HFF-Myc (cell line): ENCODE data around the gene OTOS.

Source experiments
- DNase-seq: peaks from one replicate; pipeline ENCODE4 v3.0.0-alpha.2; 2011; ENCODE audit warnings: low read depth; ENCODE audit errors: extremely low read depth
- H3K4me3 ChIP-seq: replicated peaks from 2 replicates; pipeline ENCODE4 v1.5.1; 2011; ENCODE audit warnings: low read depth, mild to moderate bottlenecking, control low read depth, low read length
- TF ChIP-seq, protein P1 (sequence below): IDR thresholded peaks from 2 replicates; pipeline ENCODE4 v1.5.1; 2012; ENCODE audit warnings: mild to moderate bottlenecking, low read depth, low read length, control low read depth; ENCODE audit errors: missing control alignments

Gene OTOS

GRCh38 chr2:240140511-240140910 lies at the start of gene OTOS:
OTOS (minus strand) TSS chr2:240140658; CDS start chr2:240140326, 332 bp downstream.
- no peak within 1 kb of the TSS for H3K4me3 ChIP-seq
- TF ChIP-seq, protein P1, sequence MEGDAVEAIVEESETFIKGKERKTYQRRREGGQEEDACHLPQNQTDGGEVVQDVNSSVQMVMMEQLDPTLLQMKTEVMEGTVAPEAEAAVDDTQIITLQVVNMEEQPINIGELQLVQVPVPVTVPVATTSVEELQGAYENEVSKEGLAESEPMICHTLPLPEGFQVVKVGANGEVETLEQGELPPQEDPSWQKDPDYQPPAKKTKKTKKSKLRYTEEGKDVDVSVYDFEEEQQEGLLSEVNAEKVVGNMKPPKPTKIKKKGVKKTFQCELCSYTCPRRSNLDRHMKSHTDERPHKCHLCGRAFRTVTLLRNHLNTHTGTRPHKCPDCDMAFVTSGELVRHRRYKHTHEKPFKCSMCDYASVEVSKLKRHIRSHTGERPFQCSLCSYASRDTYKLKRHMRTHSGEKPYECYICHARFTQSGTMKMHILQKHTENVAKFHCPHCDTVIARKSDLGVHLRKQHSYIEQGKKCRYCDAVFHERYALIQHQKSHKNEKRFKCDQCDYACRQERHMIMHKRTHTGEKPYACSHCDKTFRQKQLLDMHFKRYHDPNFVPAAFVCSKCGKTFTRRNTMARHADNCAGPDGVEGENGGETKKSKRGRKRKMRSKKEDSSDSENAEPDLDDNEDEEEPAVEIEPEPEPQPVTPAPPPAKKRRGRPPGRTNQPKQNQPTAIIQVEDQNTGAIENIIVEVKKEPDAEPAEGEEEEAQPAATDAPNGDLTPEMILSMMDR: no peak
- DNase-seq: no peak

- DNase-seq: no peak
- no peak overlapping the region for H3K4me3 ChIP-seq
- TF ChIP-seq, protein P1: no peak
These were observed 49.2 kb upstream of the OTOS start for GRCh38 chr2:240189686-240190085.

DNA sequence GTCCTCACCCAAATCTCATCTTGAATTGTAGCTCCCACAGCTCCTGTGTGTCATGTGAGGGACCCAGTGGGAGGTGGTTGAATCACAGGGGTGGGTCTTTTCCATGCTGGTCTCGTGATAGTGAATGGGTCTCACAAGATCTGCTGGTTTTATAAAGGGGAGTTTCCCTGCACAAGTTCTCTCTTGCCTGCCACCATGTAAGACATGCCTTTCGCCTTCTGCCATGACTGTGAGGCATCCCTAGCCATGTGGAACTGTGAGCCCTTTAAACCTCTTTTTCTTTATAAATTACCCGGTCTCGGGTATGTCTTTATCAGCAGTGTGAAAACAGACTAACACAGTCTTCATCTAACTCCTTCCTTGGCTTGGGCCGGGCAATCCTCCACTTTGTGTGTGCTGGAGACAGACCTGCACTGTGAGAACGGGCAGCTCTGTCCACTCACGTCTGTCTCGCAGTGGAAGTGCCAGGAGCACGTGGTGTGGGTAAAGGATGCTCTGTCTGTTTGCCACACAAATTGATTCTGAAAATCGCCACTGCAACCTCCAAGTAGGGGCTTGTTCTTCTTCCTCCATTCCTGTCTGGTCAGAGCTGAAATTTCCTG lies 47.6 kb upstream of the OTOS start:
- no peak for DNase-seq
- TF ChIP-seq, protein P1: no peak
- no peak overlapping the region for H3K4me3 ChIP-seq

- DNase-seq: no peak
- TF ChIP-seq, protein P1: no peak
- no peak overlapping the region for H3K4me3 ChIP-seq
These were observed 45.8 kb upstream of the OTOS start for GRCh38 chr2:240186191-240186725.

- TF ChIP-seq, protein P1: no peak
- H3K4me3 ChIP-seq: no peak overlapping the region
- DNase-seq: no peak
These were observed 44.2 kb upstream of the OTOS start for GRCh38 chr2:240184656-240185055.

DNA sequence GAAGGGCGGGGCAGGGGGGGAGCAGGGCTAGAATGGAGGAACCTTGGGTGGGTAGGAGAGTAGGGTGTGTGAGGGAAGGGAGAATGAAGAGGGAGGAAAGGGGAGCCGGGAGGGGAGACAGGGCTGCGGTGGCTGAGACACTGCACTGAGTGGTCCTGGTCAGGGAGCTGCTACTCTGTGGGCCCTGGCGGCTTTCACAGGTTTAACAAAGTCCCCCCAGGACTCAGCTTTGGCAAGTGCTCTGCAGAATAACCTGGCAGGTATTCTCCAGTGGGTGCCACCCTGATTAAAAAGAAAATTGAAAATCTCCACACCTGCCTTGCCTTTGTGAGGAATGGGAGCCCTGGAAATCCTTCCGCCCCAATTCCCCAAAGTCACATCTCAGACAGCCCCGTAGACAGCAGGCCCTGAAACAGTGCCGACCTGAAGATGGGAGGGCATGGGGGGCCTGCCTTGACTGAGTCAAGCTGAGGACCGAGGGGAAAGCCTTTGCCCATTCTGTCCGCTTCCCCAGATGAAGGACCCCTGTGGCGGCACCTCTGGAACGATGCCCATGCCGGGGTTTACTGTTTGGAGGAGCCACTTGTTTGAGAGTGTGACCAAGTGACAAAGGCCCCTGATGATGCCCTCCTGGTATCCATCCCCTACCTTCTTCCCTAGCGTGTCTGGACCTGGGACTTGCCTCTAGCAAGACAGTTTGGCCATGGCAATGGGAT lies 43.6 kb upstream of the OTOS start:
- DNase-seq: no peak
- TF ChIP-seq, protein P1: no peak
- no peak overlapping the region for H3K4me3 ChIP-seq
